ENCODE results near the gene GHR. TPM values are rescaled to one million over a fixed set of nuclear protein-coding genes. Genes with fewer than 3 reads are reported as not detected.

GHR gene
- total RNA-seq, 2 donors from 2014 or later, result 0.27 to 1.2 TPM

DNA sequence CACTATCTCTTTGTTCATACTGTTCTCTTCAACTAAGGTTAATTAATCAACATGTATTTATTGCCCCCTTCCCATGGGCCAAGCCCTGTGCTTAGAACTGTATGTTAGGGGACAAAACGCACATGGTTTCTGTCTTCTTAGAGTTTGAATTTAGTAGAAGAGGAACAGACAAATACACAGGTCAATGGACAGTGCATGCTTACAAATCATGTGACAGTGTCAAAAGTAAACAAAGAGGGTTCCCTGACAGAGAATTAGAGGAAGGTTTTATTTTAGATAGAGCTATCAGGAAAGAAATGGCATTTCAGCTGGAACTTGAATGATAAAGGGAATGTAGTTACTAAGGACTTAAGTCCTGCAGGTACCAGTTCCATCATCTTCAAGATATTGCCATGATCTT, 188.2 kb downstream of the GHR start:
- 91 to 95% methylated on average over 1 of the region's 1 CpG for WGBS, 2 experiments (ENCODE audit: insufficient coverage in 1 of 2, insufficient read length in 1 of 2)
- H3K27ac ChIP-seq (ENCODE audit: low read depth, low read length), result no peak overlapping the region
- no peak for TF ChIP-seq CTCF (conservative IDR thresholded peaks at IDR 0.05)
- Mint-ChIP-seq H3K4me1 (no peaks in the 10 kb centered on the region), H3K36me3 (ENCODE audit: low read depth) (no peaks in the 10 kb centered on the region), H3K27me3 (ENCODE audit: insufficient read depth) (peaks cover 2% of the 10 kb centered on the region), H3K9me3 (no peaks in the 10 kb centered on the region), H3K4me3 (no peak overlapping the region), H3K27ac (no peak overlapping the region)
- H3K4me1 ChIP-seq (ENCODE audit: control insufficient read depth, insufficient read depth, low read length), result no peaks in the 10 kb centered on the region
- H3K9me3 ChIP-seq (ENCODE audit: control insufficient read depth, low read length), result no peaks in the 10 kb centered on the region
- H3K4me3 ChIP-seq (ENCODE audit: low read length), result no peak overlapping the region
- no peak for DNase-seq
- no peaks in the 10 kb centered on the region for H3K27me3 ChIP-seq (ENCODE audit: control insufficient read depth, insufficient read depth, low read length, poor library complexity, severe bottlenecking)
- H3K9ac ChIP-seq (ENCODE audit: extremely low read depth, low read length, poor library complexity, severe bottlenecking), result no peak overlapping the region
- no peaks in the 10 kb centered on the region for H3K36me3 ChIP-seq (ENCODE audit: control insufficient read depth, insufficient read depth, low read length)

DNA sequence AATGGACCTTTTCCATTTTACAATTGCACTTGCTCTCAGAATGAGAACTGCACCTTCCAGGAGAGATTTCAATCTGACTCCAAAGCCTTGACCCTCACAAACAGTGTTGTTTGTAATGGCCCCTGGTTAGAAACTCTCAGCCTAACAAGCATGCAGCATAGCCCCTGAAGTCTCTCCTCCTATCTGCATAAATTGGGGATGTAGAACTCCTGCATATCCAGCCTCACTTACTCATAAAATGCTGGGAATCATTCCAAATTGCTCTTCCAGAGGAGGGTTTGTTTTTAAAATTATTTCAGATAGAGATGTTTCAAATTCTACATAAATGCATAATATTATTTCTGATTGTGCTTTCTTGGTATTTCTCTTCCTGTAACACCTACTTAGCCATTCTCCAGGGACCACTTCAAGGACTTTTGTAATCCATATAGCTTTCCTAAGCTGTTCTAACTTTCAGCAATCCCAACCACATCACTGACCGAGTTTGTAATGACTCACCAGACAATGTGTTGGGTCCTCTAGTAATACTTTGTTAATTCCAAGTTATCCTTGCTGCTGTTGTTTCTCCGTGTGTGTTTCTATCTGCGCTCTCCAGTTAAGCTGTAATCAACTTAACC, 189.6 kb downstream of the GHR start:
- no peak overlapping the region for H3K4me3 ChIP-seq (ENCODE audit: low read length)
- no peak for TF ChIP-seq CTCF (conservative IDR thresholded peaks at IDR 0.05)
- no peaks in the 10 kb centered on the region for H3K36me3 Mint-ChIP-seq (ENCODE audit: low read depth)
- no peaks in the 10 kb centered on the region for H3K27me3 ChIP-seq (ENCODE audit: control insufficient read depth, insufficient read depth, low read length, poor library complexity, severe bottlenecking)
- H3K4me1 ChIP-seq (ENCODE audit: control insufficient read depth, insufficient read depth, low read length), result no peaks in the 10 kb centered on the region
- no peaks in the 10 kb centered on the region for H3K9me3 Mint-ChIP-seq
- no peaks in the 10 kb centered on the region for H3K27me3 Mint-ChIP-seq (ENCODE audit: insufficient read depth)
- WGBS, 2 experiments (ENCODE audit: insufficient coverage in 1 of 2, insufficient read length in 1 of 2), result 50 to 87% methylated on average over 1 to 3 of the region's 3 CpGs
- H3K4me1 Mint-ChIP-seq, result no peaks in the 10 kb centered on the region
- no peak overlapping the region for H3K27ac Mint-ChIP-seq
- no peaks in the 10 kb centered on the region for H3K9me3 ChIP-seq (ENCODE audit: control insufficient read depth, low read length)
- H3K4me3 Mint-ChIP-seq, result no peak overlapping the region
- H3K27ac ChIP-seq (ENCODE audit: low read depth, low read length), result no peak overlapping the region
- DNase-seq, result no peak
- H3K36me3 ChIP-seq (ENCODE audit: control insufficient read depth, insufficient read depth, low read length), result no peaks in the 10 kb centered on the region
- no peak overlapping the region for H3K9ac ChIP-seq (ENCODE audit: extremely low read depth, low read length, poor library complexity, severe bottlenecking)

- H3K9me3 Mint-ChIP-seq, result no peaks in the 10 kb centered on the region
- DNase-seq, result no peak
- Histone ChIP-seq H3K27ac (ENCODE audit: low read depth, low read length) (no peak overlapping the region), H3K4me1 (ENCODE audit: control insufficient read depth, insufficient read depth, low read length) (no peaks in the 10 kb centered on the region), H3K27me3 (ENCODE audit: control insufficient read depth, insufficient read depth, low read length, poor library complexity, severe bottlenecking) (no peaks in the 10 kb centered on the region), H3K9ac (ENCODE audit: extremely low read depth, low read length, poor library complexity, severe bottlenecking) (no peak overlapping the region), H3K36me3 (ENCODE audit: control insufficient read depth, insufficient read depth, low read length) (no peaks in the 10 kb centered on the region), H3K4me3 (ENCODE audit: low read length) (no peak overlapping the region), H3K9me3 (ENCODE audit: control insufficient read depth, low read length) (no peaks in the 10 kb centered on the region)
- no peak for TF ChIP-seq CTCF (conservative IDR thresholded peaks at IDR 0.05)
- no peaks in the 10 kb centered on the region for H3K36me3 Mint-ChIP-seq (ENCODE audit: low read depth)
- H3K4me3 Mint-ChIP-seq, result no peak overlapping the region
- H3K27ac Mint-ChIP-seq, result no peak overlapping the region
- no peaks in the 10 kb centered on the region for H3K27me3 Mint-ChIP-seq (ENCODE audit: insufficient read depth)
- H3K4me1 Mint-ChIP-seq, result no peaks in the 10 kb centered on the region
Measured at GRCh38 chr5:42614509-42614908, 191.3 kb downstream of the GHR start.
